Activated T-helper 1 cell treated with anti-CD3 and anti-CD28 coated beads, Interleukin-12 subunit alpha, Interleukin-12 subunit beta, Interleukin-2, Interleukin-4 antibody, amounts not matched to agents 30 ng/mL and 10 ng/mL and 1 ng/mL, durations not matched to agents 14 hours and 24 hours and 36 hours (primary cell): ENCODE measurements around the gene BTBD9. TPM values are rescaled to one million over a fixed set of nuclear protein-coding genes. Genes with fewer than 3 reads are reported as not detected.

ENCODE experiments used
- DNase-seq: peaks from one replicate; pipeline ENCODE4 v3.0.0; 2021; ENCODE audit warnings: low spot score
- H3K27ac Mint-ChIP-seq: one replicate; pipeline ENCODE4 v1.8.0; 2021; ENCODE audit warnings: mild to moderate bottlenecking, mixed read lengths
- H3K27me3 Mint-ChIP-seq: one replicate; pipeline ENCODE4 v1.8.0; 2022; ENCODE audit warnings: mild to moderate bottlenecking, moderate library complexity, mixed read lengths; ENCODE audit not compliant: insufficient read depth
- H3K36me3 Mint-ChIP-seq: one replicate; pipeline ENCODE4 v1.8.0; 2021; ENCODE audit warnings: low read depth, mixed read lengths
- H3K4me1 Mint-ChIP-seq: one replicate; pipeline ENCODE4 v1.8.0; 2021; ENCODE audit warnings: low read depth, mixed read lengths
- H3K4me3 Mint-ChIP-seq: one replicate; pipeline ENCODE4 v1.8.0; 2021; ENCODE audit warnings: mild to moderate bottlenecking, moderate library complexity, mixed read lengths
- H3K9me3 Mint-ChIP-seq: one replicate; pipeline ENCODE4 v1.8.0; 2021; ENCODE audit warnings: mixed read lengths
- intact Hi-C: fragments of 100-400 bp; cut with micrococcal nuclease; formaldehyde crosslinking; loops from one replicate; pipeline ENCODE4 v1.15.1; 2024
- total RNA-seq: library from RNA; stranded (reverse); gene quantifications from 2 replicates; pipeline ENCODE4 v1.2.3, GENCODE V29; 2022

Gene BTBD9
- total RNA-seq, 1 donor from 2014 or later: 14.5 TPM

GRCh38 chr6:38404900-38405556 lies 234.7 kb downstream of the BTBD9 start:
- Mint-ChIP-seq H3K9me3 (no peaks in the 10 kb centered on the region), H3K36me3 (no peaks in the 10 kb centered on the region), H3K27me3 (no peaks in the 10 kb centered on the region), H3K4me1 (peaks cover 11% of the 10 kb centered on the region), H3K27ac (no peak overlapping the region), H3K4me3 (no peak overlapping the region)
- no peak for DNase-seq
- intact Hi-C loops: no loop called here

- no peak overlapping the region for H3K27ac Mint-ChIP-seq
- no peak overlapping the region for H3K4me3 Mint-ChIP-seq
- no peaks in the 10 kb centered on the region for H3K27me3 Mint-ChIP-seq
- H3K4me1 Mint-ChIP-seq: peaks cover 11% of the 10 kb centered on the region
- DNase-seq: no peak
- H3K9me3 Mint-ChIP-seq: no peaks in the 10 kb centered on the region
- H3K36me3 Mint-ChIP-seq: no peaks in the 10 kb centered on the region
- intact Hi-C loops: no loop called here
Observed at GRCh38 chr6:38404355-38404754, 235.4 kb downstream of the BTBD9 start.

GRCh38 chr6:38403548-38403947 lies 236.2 kb downstream of the BTBD9 start:
- H3K27ac Mint-ChIP-seq: no peak overlapping the region
- no peaks in the 10 kb centered on the region for H3K27me3 Mint-ChIP-seq
- H3K4me1 Mint-ChIP-seq: peaks cover 11% of the 10 kb centered on the region
- intact Hi-C loops: no loop called here
- DNase-seq: no peak
- H3K4me3 Mint-ChIP-seq: no peak overlapping the region
- no peaks in the 10 kb centered on the region for H3K36me3 Mint-ChIP-seq
- H3K9me3 Mint-ChIP-seq: no peaks in the 10 kb centered on the region

- Mint-ChIP-seq H3K27ac (no peak overlapping the region), H3K4me3 (no peak overlapping the region), H3K36me3 (no peaks in the 10 kb centered on the region), H3K4me1 (peaks cover 11% of the 10 kb centered on the region), H3K27me3 (no peaks in the 10 kb centered on the region), H3K9me3 (no peaks in the 10 kb centered on the region)
- intact Hi-C loops: no loop called here
- DNase-seq: no peak
Observed at GRCh38 chr6:38400764-38401163, 239.0 kb downstream of the BTBD9 start.

- H3K4me3 Mint-ChIP-seq: no peak overlapping the region
- H3K27me3 Mint-ChIP-seq: no peaks in the 10 kb centered on the region
Observed at GRCh38 chr6:38400101-38400500, 239.6 kb downstream of the BTBD9 start.

GRCh38 chr6:38396209-38396608 lies 243.5 kb downstream of the BTBD9 start:
- Mint-ChIP-seq H3K27ac (no peak overlapping the region), H3K27me3 (no peaks in the 10 kb centered on the region), H3K4me1 (no peaks in the 10 kb centered on the region), H3K4me3 (no peak overlapping the region), H3K9me3 (no peaks in the 10 kb centered on the region), H3K36me3 (no peaks in the 10 kb centered on the region)
- no peak for DNase-seq
- intact Hi-C loops: no loop called here

More at GRCh38 chr6:38400101-38400500, 239.6 kb downstream of the BTBD9 start:
- H3K27ac Mint-ChIP-seq: no peak overlapping the region
- no peaks in the 10 kb centered on the region for H3K36me3 Mint-ChIP-seq
- intact Hi-C loops: no loop called here
- no peaks in the 10 kb centered on the region for H3K9me3 Mint-ChIP-seq
- peaks cover 8% of the 10 kb centered on the region for H3K4me1 Mint-ChIP-seq
- no peak for DNase-seq

GRCh38 chr6:38393986-38394385 lies 245.7 kb downstream of the BTBD9 start:
- Mint-ChIP-seq H3K4me1 (no peaks in the 10 kb centered on the region), H3K9me3 (no peaks in the 10 kb centered on the region), H3K27ac (no peak overlapping the region), H3K4me3 (no peak overlapping the region), H3K27me3 (no peaks in the 10 kb centered on the region), H3K36me3 (no peaks in the 10 kb centered on the region)
- intact Hi-C loops: no loop called here
- no peak for DNase-seq

- Mint-ChIP-seq H3K36me3 (no peaks in the 10 kb centered on the region), H3K4me1 (no peaks in the 10 kb centered on the region), H3K27me3 (no peaks in the 10 kb centered on the region), H3K27ac (no peak overlapping the region), H3K9me3 (no peaks in the 10 kb centered on the region), H3K4me3 (no peak overlapping the region)
- DNase-seq: no peak
- intact Hi-C loops: no loop called here
Observed at GRCh38 chr6:38391626-38392579, 247.8 kb downstream of the BTBD9 start.

GRCh38 chr6:38391206-38391605 lies 248.5 kb downstream of the BTBD9 start:
- no peaks in the 10 kb centered on the region for H3K27me3 Mint-ChIP-seq
- no peak overlapping the region for H3K27ac Mint-ChIP-seq
- no peaks in the 10 kb centered on the region for H3K4me1 Mint-ChIP-seq
- H3K4me3 Mint-ChIP-seq: no peak overlapping the region
- DNase-seq: no peak
- intact Hi-C loops: no loop called here
- H3K9me3 Mint-ChIP-seq: no peaks in the 10 kb centered on the region
- no peaks in the 10 kb centered on the region for H3K36me3 Mint-ChIP-seq

GRCh38 chr6:38389875-38390274 lies 249.9 kb downstream of the BTBD9 start:
- no peak for DNase-seq
- Mint-ChIP-seq H3K4me3 (no peak overlapping the region), H3K4me1 (no peaks in the 10 kb centered on the region), H3K9me3 (no peaks in the 10 kb centered on the region), H3K36me3 (no peaks in the 10 kb centered on the region), H3K27ac (no peak overlapping the region), H3K27me3 (no peaks in the 10 kb centered on the region)
- intact Hi-C loops: no loop called here

- no peaks in the 10 kb centered on the region for H3K9me3 Mint-ChIP-seq
- intact Hi-C loops: no loop called here
- H3K27ac Mint-ChIP-seq: no peak overlapping the region
- no peak for DNase-seq
- no peaks in the 10 kb centered on the region for H3K4me1 Mint-ChIP-seq
- H3K36me3 Mint-ChIP-seq: no peaks in the 10 kb centered on the region
- no peaks in the 10 kb centered on the region for H3K27me3 Mint-ChIP-seq
- H3K4me3 Mint-ChIP-seq: no peak overlapping the region
Observed at GRCh38 chr6:38387971-38388370, 251.8 kb downstream of the BTBD9 start.

GRCh38 chr6:38387461-38387860 lies 252.3 kb downstream of the BTBD9 start:
- no peaks in the 10 kb centered on the region for H3K4me1 Mint-ChIP-seq
- intact Hi-C loops: no loop called here

GRCh38 chr6:38378801-38379200 lies 260.9 kb downstream of the BTBD9 start:
- Mint-ChIP-seq H3K27ac (no peak overlapping the region), H3K4me1 (no peaks in the 10 kb centered on the region), H3K9me3 (no peaks in the 10 kb centered on the region), H3K36me3 (no peaks in the 10 kb centered on the region), H3K27me3 (peaks cover 7% of the 10 kb centered on the region), H3K4me3 (no peak overlapping the region)
- no peak for DNase-seq
- intact Hi-C loops: no loop called here

More at GRCh38 chr6:38387461-38387860, 252.3 kb downstream of the BTBD9 start:
- Mint-ChIP-seq H3K27me3 (no peaks in the 10 kb centered on the region), H3K36me3 (no peaks in the 10 kb centered on the region), H3K27ac (no peak overlapping the region), H3K9me3 (no peaks in the 10 kb centered on the region), H3K4me3 (no peak overlapping the region)
- DNase-seq: no peak
